Measurements from ENCODE around the gene RENBP.
A peak's percentile ranks its signal among the peaks of the same experiment; 100 is the strongest.

The RENBP gene

GRCh38 chrX:153911798-153912197 lies 32.6 kb downstream of the RENBP start:
- no peak for DNase-seq

GRCh38 chrX:153910446-153910845 lies 34.0 kb downstream of the RENBP start:
- DNase-seq, result no peak

- no peak for DNase-seq
Measured at GRCh38 chrX:153909980-153910360, 34.5 kb downstream of the RENBP start.

GRCh38 chrX:153909024-153909979 lies 35.1 kb downstream of the RENBP start:
- no peak for DNase-seq

- no peak for DNase-seq
Measured at GRCh38 chrX:153908219-153908860, 36.1 kb downstream of the RENBP start.

- DNase-seq, result no peak
Measured at GRCh38 chrX:153907456-153907855, 37.0 kb downstream of the RENBP start.

GRCh38 chrX:153906126-153906917 lies 38.1 kb downstream of the RENBP start:
- DNase-seq, result no peak

- no peak for DNase-seq
Measured at GRCh38 chrX:153905481-153906095, 38.9 kb downstream of the RENBP start.

GRCh38 chrX:153903991-153904957 lies 40.2 kb downstream of the RENBP start, which contains the start of gene AVPR2:
Gene AVPR2 (plus strand): TSS chrX:153904673. CDS start chrX:153905146, 473 bp downstream.
- no peak for DNase-seq

GRCh38 chrX:153903238-153903980 lies 41.0 kb downstream of the RENBP start:
- no peak for DNase-seq

GRCh38 chrX:153902385-153902784 lies 42.1 kb downstream of the RENBP start:
- no peak for DNase-seq

GRCh38 chrX:153901753-153902140 lies 42.7 kb downstream of the RENBP start:
- DNase-seq, result no peak

GRCh38 chrX:153900831-153901752 lies 43.4 kb downstream of the RENBP start:
- DNase-seq, result peak; percentile 80

- no peak for DNase-seq
Measured at GRCh38 chrX:153897899-153898298, 46.5 kb downstream of the RENBP start.

- no peak for DNase-seq
Measured at GRCh38 chrX:153889123-153889522, 55.3 kb downstream of the RENBP start.

- no peak for DNase-seq
Measured at GRCh38 chrX:153888344-153888743, 56.1 kb downstream of the RENBP start.

- no peak for DNase-seq
Measured at GRCh38 chrX:153887385-153887784, 57.1 kb downstream of the RENBP start.

GRCh38 chrX:153886915-153887314 lies 57.5 kb downstream of the RENBP start:
- no peak for DNase-seq

Measured in GDM1 (cell line).